Natural killer cell (primary cell): ENCODE measurements around the gene ZC3HAV1L. TPM values are rescaled to one million over a fixed set of nuclear protein-coding genes. Genes with fewer than 3 reads are reported as not detected.

Experiments used
- ATAC-seq, 3 donors: fragments of 150-1000 bp in 2 of 3; fragments of 200-7000 bp in 1 of 3; cut with Tn5 transposase; 1 replicate in 1 of 3; 2 replicates in 2 of 3; pipeline ENCODE4 v1.10.0; 2021; ENCODE audit warnings: mild to moderate bottlenecking in 2 of 3, moderate library complexity in 2 of 3
- DNase-seq, 2 donors: peaks; one replicate each; pipeline versions ENCODE4 v3.0.0 to v3.0.0-alpha.2; 2013 to 2021; ENCODE audit warnings: mixed read lengths in 1 of 2
- H3K27ac ChIP-seq: one replicate; pipeline ENCODE4 v1.5.1; 2013; ENCODE audit warnings: mild to moderate bottlenecking, low read length
- H3K27me3 ChIP-seq: one replicate; pipeline ENCODE4 v1.6.1; 2013; ENCODE audit warnings: low read length; ENCODE audit not compliant: control insufficient read depth, insufficient read depth
- H3K36me3 ChIP-seq: one replicate; pipeline ENCODE4 v1.6.1; 2013; ENCODE audit warnings: low read length; ENCODE audit not compliant: control insufficient read depth, insufficient read depth
- H3K4me1 ChIP-seq: one replicate; pipeline ENCODE4 v1.6.1; 2013; ENCODE audit warnings: low read length; ENCODE audit not compliant: control insufficient read depth, insufficient read depth
- H3K4me3 ChIP-seq: one replicate; pipeline ENCODE4 v1.5.1; 2013; ENCODE audit warnings: low read length
- H3K9me3 ChIP-seq: one replicate; pipeline ENCODE4 v1.6.1; 2013; ENCODE audit warnings: low read length; ENCODE audit not compliant: control insufficient read depth, insufficient read depth
- H3K27ac Mint-ChIP-seq, 2 donors: one replicate each; pipeline ENCODE4 v1.8.0; 2022; ENCODE audit warnings: mild to moderate bottlenecking in 2 of 2, mixed read lengths in 2 of 2, moderate library complexity in 1 of 2
- H3K27me3 Mint-ChIP-seq, 2 donors: one replicate each; pipeline ENCODE4 v1.8.0; 2022; ENCODE audit warnings: low read depth in 2 of 2, mixed read lengths in 2 of 2
- H3K36me3 Mint-ChIP-seq: one replicate; pipeline ENCODE4 v1.8.0; 2022; ENCODE audit warnings: mixed read lengths
- H3K4me1 Mint-ChIP-seq, 2 donors: one replicate each; pipeline ENCODE4 v1.8.0; 2022; ENCODE audit warnings: mixed read lengths in 2 of 2
- H3K4me3 Mint-ChIP-seq: one replicate; pipeline ENCODE4 v1.8.0; 2022; ENCODE audit warnings: mild to moderate bottlenecking, moderate library complexity, mixed read lengths
- H3K9me3 Mint-ChIP-seq, 2 donors: one replicate each; pipeline ENCODE4 v1.8.0; 2022; ENCODE audit warnings: mixed read lengths in 2 of 2
- WGBS: methylation state at CpG from one replicate; pipeline ENCODE4 v1.1.7; 2013; ENCODE audit warnings: missing lambda C conversion rate; ENCODE audit not compliant: insufficient coverage; 5-methylcytosine and 5-hydroxymethylcytosine counted together
- intact Hi-C: fragments of 100-400 bp; cut with micrococcal nuclease; formaldehyde crosslinking; loops from one replicate; pipeline ENCODE4 v1.14.2; 2022
- total RNA-seq, 4 donors: library from RNA; stranded (reverse); fragments of 120-200 nt in 1 of 4; gene quantifications; one replicate each; pipeline versions ENCODE4 v1.2.3 to v1.2.4, GENCODE V29; 2013 to 2022
- TF ChIP-seq, protein P1 (sequence below): fragments of 200-600 bp; IDR thresholded peaks from one replicate; pipeline ENCODE4 v1.8.0; 2022; ENCODE audit warnings: antibody characterized with exemption

ZC3HAV1L gene
- total RNA-seq, 3 donors from 2014 or later (not counting 1 experiment from before 2014, with no cell fraction given) = 0.75 to 2.3 (median 1.1) TPM

DNA sequence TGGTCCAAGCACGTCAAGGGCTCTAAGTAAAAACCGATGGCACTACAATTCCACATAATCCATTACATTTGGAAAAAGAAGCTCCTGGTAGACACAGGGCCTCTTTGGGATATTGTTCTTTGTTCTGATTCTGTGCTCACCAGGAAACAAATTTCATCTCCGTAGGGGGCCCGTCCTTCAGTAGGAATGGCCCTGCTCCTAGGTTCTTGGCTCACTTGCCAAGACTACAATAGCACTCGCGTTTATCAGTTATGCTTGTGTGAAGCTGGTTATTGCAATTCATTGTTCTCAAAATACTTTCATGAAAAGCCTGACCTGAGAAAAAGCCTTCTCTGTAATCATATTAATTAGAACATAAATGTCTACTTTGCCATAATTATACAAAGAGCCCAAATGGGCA, 10.3 kb upstream of the ZC3HAV1L start:
- intact Hi-C loops = no loop called here
- DNase-seq = no peak
- peaks cover 17% of the 10 kb centered on the region for H3K4me1 ChIP-seq
- no peaks in the 10 kb centered on the region for H3K9me3 ChIP-seq
- H3K27me3 Mint-ChIP-seq = no peaks in the 10 kb centered on the region
- peaks cover 51 to 56% of the 10 kb centered on the region in 2 donors for H3K4me1 Mint-ChIP-seq
- no peaks in the 10 kb centered on the region for H3K27me3 ChIP-seq
- no peak overlapping the region for H3K4me3 Mint-ChIP-seq
- no peaks in the 10 kb centered on the region for H3K9me3 Mint-ChIP-seq
- TF ChIP-seq, protein P1, sequence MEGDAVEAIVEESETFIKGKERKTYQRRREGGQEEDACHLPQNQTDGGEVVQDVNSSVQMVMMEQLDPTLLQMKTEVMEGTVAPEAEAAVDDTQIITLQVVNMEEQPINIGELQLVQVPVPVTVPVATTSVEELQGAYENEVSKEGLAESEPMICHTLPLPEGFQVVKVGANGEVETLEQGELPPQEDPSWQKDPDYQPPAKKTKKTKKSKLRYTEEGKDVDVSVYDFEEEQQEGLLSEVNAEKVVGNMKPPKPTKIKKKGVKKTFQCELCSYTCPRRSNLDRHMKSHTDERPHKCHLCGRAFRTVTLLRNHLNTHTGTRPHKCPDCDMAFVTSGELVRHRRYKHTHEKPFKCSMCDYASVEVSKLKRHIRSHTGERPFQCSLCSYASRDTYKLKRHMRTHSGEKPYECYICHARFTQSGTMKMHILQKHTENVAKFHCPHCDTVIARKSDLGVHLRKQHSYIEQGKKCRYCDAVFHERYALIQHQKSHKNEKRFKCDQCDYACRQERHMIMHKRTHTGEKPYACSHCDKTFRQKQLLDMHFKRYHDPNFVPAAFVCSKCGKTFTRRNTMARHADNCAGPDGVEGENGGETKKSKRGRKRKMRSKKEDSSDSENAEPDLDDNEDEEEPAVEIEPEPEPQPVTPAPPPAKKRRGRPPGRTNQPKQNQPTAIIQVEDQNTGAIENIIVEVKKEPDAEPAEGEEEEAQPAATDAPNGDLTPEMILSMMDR = no peak
- H3K4me3 ChIP-seq = no peak overlapping the region
- H3K27ac Mint-ChIP-seq = peak overlapping the region; percentile 86 to 91
- no peak overlapping the region for H3K27ac ChIP-seq
- no peak for ATAC-seq
- WGBS = 97% methylated on average over 5 of the region's 6 CpGs
- H3K36me3 ChIP-seq = peaks cover 56% of the 10 kb centered on the region
- H3K36me3 Mint-ChIP-seq = peaks cover 22% of the 10 kb centered on the region

DNA sequence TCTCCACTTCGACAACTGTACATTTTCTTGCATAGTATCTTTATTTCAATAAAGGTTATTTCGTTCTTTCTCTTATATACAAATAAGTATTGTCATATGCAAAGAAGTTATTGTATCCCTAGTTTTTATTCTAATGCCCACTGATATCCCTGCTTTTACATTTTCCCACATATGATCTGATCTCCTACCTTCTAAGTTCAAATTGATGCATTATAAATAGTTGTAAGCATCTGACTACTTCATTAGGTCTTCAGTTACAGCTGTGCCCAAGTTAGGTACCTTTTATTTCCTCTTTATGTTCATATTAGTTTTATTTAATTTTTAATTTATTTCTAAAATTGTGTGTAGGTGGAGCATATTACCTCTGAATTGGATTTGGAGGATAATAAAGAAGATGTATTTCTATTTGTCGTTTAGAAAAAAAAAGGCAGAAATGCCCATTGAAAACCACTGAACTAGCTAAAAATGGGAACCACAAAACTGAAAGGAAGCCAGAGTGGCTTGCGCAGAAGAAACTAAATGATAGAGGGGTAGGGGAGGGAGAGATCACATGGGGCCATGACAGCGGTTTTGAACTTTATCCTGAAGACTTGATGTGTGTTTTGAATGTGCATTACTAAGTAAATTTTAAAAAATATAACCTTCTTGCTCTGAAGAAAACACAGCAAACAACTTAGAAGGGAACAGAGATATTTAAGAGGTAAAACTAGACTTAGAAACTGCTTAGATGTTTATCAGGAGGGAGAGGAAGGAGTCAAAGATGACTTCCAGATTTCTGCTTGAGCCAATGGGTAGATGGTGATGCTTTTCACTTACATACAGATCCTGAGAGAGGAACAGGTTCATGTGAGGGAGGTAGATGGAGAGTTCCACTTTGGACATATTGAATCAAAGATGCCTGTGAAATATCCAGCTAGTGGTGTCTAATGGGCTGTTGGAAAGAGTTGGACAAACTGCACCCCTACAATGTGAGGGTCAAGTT, 9.3 kb upstream of the ZC3HAV1L start:
- H3K9me3 Mint-ChIP-seq = no peaks in the 10 kb centered on the region
- Histone ChIP-seq H3K4me3 (no peak overlapping the region), H3K36me3 (peaks cover 46% of the 10 kb centered on the region), H3K9me3 (no peaks in the 10 kb centered on the region), H3K27ac (no peak overlapping the region), H3K27me3 (no peaks in the 10 kb centered on the region), H3K4me1 (peaks cover 17% of the 10 kb centered on the region)
- peaks cover 54 to 65% of the 10 kb centered on the region in 2 donors for H3K4me1 Mint-ChIP-seq
- no peaks in the 10 kb centered on the region for H3K27me3 Mint-ChIP-seq
- DNase-seq (peak in 1 of 2 donors; percentile 59), ATAC-seq (peak in 1 of 3 donors; percentile 44)
- TF ChIP-seq, protein P1 = no peak
- intact Hi-C loops = loop anchor here (1.0 kb wide), 2 partner anchors 26 to 30 kb away; no protein-coding TSS in a partner anchor
- peak overlapping the region; percentile 86 to 91 for H3K27ac Mint-ChIP-seq
- 4% methylated on average over 2 of the region's 5 CpGs for WGBS
- peaks cover 22% of the 10 kb centered on the region for H3K36me3 Mint-ChIP-seq
- H3K4me3 Mint-ChIP-seq = peak overlapping the region; percentile 88

DNA sequence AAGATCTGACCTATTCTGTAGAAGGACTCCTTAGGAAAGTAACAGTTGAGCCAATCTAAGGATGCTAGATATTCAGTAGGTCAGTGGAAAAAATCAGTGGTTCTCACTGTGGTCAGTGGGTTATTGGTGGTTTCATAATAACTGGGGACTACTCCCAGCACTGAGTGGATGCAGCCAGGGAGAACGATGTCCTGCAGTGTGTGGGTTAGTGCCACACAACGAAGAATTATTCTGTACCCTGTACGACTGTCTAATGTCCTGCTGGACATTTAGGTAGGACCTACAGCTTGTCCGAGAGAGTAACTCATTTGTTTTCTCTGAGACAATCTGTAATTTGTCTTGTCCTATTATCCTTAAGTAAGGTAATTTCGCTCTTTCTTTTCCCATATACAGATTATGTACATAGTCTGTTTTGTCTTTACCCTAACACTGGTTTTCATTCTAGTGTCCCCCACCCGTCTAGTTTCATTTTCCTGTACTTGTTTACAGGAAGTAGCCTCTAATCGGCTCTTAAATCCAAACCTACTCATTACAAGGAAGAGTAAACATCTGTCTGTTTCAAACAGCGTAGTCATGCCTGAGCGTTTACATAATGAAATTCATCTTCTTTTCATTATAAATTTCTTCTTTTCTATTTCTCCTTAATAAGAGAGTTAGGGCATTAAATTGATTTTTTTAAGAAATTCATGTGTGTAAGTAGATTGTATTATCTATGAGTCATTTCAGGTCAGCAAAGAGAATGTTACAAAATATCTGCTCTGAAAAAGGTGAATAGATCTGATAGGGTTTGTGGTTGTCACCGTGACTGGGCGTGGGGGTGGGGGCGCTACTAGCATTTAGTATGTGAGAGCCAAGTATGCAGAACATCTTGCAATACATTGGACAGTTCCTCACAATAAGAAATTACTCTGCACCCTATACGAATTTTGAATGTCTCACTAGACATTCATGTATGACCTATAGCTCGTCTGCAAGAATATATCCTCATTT, 8.3 kb upstream of the ZC3HAV1L start:
- ATAC-seq (peak; percentile 84 to 89 (median 86)), DNase-seq (peak; percentile 72 to 77)
- 34% methylated on average over 12 of the region's 14 CpGs for WGBS
- peak overlapping the region; percentile 86 to 91 for H3K27ac Mint-ChIP-seq
- TF ChIP-seq, protein P1 = no peak
- peaks cover 47 to 59% of the 10 kb centered on the region in 2 donors for H3K4me1 Mint-ChIP-seq
- no peak overlapping the region for H3K4me3 ChIP-seq
- intact Hi-C loops = loop anchor here (1.0 kb wide), 2 partner anchors 27 to 31 kb away; no protein-coding TSS in a partner anchor
- peaks cover 17% of the 10 kb centered on the region for H3K4me1 ChIP-seq
- H3K9me3 ChIP-seq = no peaks in the 10 kb centered on the region
- H3K27me3 Mint-ChIP-seq = no peaks in the 10 kb centered on the region
- no peaks in the 10 kb centered on the region for H3K9me3 Mint-ChIP-seq
- H3K27ac ChIP-seq = peak overlapping the region; percentile 73
- H3K36me3 ChIP-seq = peaks cover 36% of the 10 kb centered on the region
- no peaks in the 10 kb centered on the region for H3K27me3 ChIP-seq
- peak overlapping the region; percentile 88 for H3K4me3 Mint-ChIP-seq
- H3K36me3 Mint-ChIP-seq = peaks cover 15% of the 10 kb centered on the region
